IPS-NIHi11 (cell line): ENCODE results near the gene C20orf204.
"Not testable (repeated sequence)": the region's sequence is repeated elsewhere in the genome, so short reads cannot be mapped to it uniquely, and the experiment has no call there.

ENCODE experiments used
- DNase-seq: peaks from one replicate; pipeline ENCODE4 v3.0.0; 2012; ENCODE audit warnings: mixed read lengths, low spot score

C20orf204 gene, protein sequence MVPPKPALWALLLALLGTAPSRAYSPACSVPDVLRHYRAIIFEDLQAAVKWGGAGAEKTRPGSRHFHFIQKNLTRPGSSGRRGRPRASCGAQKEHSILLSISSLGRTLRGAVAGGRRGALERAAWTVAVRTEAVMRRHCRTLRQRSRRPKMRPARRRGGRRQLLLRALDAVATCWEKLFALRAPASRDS

DNA sequence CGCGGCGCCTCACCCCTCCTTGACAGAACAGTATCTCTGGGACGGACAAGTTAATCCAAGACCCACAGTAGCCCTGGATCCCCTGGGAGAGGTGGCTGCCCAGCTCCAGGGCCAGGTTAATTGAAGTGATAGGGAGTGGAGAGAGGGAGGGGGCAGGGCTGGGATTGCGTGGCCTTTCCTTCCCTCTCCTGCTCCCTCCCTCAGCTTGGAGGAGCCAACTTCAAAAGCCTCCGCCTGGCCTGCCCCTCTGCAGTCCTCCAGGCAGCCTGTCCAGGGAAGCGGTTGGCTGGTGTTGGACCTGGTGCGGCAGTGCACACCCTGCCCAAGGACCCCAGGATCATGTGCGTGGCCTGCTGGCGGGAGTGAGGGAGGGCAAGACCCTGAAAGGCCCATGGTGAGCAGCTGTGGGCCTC is at the start of gene C20orf204:
Gene C20orf204 (plus strand): TSS at position 250 of the 413 bp plus-strand sequence. CDS start 142 bp downstream, at position 392.
- DNase-seq, result peak; percentile 52

DNA sequence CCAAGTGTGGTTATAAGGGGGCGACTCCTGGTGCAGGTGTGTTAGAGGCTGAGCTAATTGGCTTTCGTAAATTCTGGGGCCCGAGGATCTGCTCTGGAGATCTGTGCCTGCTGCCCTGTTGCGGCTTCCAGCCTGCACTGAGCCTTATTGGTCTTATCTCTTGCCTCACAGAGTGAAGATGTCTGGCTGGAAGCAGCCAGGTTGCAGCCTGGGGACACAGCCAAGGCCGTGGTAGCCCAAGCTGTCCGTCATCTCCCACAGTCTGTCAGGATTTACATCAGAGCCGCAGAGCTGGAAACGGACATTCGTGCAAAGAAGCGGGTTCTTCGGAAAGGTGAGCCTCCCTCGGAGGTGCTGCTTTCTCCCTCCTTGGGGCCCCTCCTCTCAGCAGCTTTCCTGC is 35.1 kb upstream of the C20orf204 start:
- DNase-seq, result no peak

DNA sequence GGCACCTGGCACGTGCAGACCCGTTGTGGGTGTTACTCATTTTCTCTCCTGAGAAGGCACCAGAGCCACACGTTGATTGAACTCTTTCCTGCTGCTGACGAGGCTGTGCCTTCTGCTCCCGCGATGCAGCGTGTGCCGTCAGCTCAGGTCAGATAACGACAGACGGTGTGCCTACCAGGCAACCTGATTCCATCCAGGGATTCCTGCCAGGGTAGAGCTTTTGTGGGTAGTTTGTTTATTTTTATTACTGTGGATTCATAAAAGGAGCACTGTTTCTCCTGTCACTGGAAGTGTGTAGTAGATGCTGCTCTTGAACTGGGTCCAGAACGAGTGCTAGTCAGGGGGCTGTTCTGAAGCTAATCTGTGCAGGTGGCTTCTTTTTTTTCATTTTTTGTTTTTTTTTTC is 34.4 kb upstream of the C20orf204 start:
- DNase-seq, result no peak

DNA sequence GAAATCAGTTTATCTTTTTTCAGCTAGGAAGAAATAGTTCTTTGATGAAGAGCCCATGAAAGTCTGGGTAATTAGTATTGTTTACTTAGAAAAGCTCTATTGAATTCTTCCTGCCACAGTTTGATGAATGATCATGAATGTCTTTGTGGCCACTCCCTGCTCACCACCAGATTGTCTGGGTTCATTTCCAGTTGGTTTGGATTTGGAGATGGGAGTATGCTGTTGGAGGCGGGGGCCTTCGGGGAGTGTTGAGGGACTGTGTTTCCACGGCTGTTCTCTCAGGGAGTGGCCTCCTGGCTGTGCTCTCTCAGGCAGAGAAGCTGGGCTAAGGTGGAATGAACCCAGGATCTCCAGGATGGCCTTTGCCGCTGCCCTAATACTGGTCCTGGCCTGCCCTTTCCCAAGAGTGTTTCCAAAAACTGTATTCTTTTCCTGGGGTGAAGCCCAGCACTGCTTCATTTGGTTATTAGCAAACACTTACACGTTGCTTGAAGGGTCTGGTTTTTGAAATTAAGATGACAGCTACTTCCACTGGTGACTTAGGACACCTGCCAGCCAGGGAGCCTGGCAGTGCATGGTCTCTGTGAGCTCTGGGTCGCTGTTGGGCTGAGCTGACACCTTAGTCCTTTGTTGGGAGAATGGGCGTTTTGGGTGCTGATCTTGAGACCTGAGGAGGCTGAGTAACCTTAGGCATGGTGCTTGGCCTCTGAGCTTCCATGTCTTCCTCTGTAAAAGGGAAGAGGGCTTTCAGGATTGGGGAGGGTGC is 31.8 kb upstream of the C20orf204 start:
- DNase-seq, result no peak

DNA sequence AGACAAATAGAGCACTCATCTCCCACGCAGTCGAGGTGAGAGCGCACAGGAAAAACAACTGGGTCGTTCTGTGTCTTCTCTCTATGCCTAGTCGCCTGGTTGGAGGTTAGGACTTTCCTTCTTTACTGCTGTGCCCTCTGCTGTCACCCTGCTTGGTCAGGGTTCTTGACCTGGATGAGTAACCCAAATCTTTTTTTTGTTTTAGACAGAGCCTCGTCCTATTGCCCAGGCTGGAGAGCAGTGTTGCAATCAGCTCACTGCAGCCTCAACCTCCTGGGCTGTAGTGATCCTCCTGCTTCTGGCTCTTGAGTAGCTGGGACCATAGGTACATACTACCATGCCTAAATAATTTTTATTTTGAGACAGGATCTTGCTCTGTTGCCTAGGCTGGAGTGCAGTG is 30.6 kb upstream of the C20orf204 start:
- no peak for DNase-seq

DNA sequence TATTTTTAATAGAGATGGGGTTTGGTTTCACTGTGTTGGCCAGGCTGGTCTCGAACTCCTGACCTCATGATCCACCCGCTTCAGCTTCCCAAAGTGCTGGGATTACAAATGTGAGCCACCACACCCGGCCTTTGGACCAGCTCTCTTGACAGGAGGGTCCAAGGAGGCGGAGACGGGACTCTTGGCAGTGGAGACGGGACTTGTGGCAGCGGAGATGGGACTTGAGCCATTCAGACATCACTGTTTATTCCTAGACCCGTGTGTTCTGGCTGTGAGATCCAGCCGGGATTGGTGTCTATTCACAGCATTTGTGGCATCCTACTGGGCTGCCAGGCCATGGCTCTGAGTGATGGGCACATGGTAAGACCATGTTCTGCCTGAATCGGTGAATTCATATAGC is 29.5 kb upstream of the C20orf204 start:
- no peak for DNase-seq

DNA sequence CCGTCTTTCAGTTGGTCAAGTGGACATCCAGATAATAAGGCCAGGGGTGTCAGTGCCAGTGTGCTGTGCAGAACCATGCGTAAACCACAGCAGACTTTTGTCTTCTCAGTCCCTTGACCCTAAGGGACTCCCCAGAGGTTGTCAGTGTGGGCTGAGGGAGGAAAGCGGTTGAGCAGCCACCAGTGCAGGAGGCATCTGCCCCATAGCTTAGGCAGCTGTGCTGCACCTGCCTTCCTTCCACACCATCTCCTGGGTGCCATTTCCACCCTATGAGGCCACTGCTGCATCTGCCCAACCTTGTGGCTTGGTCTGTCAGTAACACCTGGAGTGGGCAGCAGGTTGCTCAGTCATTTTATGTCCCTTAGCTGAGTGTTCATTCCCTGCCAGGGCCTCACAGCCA is 29.1 kb upstream of the C20orf204 start:
- no peak for DNase-seq

DNA sequence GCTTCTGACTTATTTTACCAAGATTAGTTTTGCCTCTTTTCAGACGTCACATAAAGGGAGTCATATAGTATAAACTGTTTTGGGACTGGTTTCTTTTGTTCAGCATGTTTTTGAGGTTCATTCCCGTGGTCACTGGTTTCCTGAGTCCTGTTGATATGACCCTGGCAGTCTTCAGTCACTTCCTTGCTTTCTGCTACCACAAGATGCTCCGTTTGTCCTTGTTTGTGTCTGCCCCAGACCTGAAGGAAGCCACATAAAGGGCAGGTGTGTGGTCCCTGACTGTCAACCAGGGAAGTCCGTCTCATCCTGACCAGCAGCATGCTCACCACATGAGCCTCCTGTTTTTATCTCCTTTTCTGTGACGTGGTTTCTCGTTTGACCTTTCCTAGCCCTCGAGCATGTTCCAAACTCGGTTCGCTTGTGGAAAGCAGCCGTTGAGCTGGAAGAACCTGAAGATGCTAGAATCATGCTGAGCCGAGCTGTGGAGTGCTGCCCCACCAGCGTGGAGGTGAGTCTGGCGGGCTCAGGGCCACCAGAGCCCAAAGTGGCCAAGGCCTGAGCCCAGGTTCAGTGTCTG is 26.1 kb upstream of the C20orf204 start:
- DNase-seq, result no peak

DNA sequence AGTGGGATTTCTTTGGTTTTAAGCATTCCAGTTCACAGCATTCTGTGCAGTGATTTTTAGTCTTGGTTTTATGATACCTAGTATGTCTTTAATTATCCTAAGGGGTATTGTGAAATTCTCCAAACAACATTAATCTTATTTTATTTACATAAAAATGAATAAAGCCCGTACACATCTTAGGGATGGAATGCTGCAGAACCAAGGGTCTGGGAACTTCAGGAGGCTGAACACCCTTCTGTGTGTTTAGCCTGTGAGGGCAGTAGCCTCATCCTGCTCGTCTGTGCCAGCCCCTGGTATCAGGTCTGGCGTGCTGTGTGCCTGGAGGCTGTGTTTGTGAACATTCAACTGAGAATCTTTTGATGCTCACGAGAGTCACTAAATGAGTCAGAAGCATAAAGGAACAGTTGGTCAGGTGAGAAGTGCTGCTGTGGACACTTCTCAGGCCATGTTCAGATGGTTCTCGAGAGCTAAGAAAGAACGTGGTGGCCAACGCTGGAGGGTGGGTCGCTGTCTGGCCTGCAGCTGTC is 25.2 kb upstream of the C20orf204 start:
- no peak for DNase-seq

DNA sequence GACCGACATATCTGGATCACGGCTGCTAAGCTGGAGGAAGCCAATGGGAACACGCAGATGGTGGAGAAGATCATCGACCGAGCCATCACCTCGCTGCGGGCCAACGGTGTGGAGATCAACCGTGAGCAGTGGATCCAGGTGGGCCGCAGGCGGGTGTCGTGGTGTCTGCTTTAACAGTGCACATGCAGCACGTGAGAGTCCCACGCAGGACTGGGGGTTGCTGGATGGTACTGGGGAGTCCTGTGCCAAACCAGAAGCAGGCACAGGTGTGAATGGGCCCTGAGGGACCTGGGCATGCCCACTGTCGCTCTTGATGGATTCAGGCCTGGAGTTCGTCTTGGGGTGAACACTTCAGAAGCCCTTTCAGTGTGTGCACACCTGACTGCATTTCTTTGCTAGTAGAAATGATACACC is 24.6 kb upstream of the C20orf204 start:
- DNase-seq, result no peak

DNA sequence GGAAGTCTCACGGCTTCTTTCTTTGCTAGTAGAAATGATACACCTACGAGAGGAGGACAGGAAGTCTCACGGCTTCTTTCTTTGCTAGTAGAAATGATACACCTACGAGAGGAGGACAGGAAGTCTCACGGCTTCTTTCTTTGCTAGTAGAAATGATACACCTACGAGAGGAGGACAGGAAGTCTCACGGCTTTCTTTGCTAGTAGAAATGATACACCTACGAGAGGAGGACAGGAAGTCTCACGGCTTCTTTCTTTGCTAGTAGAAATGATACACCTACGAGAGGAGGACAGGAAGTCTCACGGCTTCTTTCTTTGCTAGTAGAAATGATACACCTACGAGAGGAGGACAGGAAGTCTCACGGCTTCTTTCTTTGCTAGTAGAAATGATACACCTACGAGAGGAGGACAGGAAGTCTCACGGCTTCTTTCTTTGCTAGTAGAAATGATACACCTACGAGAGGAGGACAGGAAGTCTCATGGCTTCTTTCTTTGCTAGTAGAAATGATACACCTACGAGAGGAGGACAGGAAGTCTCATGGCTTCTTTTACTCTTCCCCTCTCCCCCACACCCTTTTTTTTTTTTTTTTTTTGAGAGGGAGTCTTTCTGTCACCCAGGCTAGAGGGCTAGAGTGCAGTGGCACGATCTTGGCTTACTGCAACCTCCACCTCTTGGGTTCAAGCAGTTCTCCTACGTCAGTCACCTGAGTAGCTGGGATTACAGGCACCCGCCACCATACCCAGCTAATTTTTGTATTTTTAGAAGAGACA is 23.4 kb upstream of the C20orf204 start:
- DNase-seq, result not testable (repeated sequence)

DNA sequence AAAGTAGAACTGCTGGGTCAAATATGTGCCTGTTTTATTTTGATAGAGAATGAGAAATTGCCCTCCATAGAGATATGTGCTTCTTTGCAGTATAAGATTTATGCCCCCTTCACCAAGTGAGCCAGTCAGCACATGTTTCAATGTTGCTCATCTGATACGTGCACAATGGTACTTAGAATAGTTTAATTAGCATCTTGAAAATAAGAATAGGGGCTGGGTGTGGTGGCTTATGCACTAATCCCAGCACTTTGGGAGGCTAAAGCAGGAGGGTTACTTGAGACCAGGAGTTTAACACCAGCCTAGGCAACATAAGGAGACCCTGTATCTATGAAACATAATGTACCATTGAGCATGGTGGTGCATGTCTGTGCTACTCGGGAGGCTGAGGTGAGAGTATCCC is 20.3 kb upstream of the C20orf204 start:
- no peak for DNase-seq

DNA sequence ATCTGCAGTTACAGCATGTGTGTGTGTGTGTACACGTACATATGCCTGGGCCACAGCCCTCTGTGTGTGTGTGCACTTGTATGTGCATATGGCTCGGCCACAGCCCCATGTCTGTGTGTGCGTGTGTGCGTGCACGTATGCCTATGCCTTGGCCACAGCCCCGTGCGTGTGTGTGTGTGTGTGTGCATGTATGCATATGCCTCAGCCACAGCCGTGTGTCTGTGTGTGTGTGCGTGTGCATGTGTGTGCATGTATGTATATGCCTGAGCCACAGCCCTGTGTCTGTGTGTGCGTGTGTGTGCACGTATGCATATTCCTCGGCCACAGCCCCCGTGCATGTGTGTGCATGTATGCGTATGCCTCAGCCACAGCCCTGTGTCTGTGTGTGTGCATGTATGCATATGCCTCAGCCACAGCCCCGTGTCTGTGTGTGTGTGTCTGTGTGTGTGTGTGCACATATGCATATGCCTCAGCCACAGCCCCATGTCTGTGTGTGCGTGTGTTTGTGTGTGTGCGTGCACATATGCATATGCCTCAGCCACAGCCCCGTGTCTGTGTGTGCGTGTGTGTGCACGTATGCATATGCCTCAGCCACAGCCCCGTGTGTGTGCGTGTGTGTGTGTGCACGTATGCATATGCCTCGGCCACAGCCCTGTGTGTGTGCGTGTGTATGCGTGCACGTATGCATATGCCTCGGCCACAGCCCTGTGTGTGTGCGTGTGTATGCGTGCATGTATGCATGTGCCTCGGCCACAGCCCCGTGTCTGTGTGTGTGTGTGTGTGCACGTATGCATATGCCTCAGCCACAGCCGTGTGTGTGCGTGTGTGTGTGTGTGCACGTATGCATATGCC is 14.6 kb upstream of the C20orf204 start:
- DNase-seq, result no peak

DNA sequence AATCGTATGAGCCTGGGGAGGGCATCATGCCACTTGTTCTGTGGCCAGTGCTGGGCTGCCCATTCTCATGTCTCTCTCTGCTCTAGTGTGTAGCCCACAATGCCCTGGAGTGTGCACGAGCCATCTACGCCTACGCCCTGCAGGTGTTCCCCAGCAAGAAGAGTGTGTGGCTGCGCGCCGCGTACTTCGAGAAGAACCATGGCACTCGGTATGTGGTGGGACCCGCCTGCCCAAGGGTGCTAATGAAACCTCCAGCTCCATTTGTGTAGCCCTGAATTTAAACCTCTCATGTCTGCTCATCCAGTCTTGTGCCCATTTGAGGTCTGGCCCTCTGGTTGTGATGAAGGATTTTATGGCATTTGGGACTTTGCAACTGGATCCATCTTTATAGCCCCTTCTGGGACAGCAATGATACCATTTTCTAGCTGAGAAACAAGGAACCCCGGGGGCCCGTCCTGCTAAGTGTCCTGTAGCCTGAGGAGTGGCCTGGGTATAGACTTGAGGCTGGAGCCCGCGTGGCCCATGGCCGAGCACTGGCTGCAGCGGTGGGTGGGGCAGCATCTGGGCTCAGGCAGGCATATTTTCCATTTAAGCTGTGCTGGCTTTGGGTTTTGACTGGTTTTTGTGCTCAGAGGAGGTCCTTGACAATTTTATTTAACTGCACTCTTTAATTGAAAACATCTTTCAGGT is 13.2 kb upstream of the C20orf204 start:
- DNase-seq, result no peak

DNA sequence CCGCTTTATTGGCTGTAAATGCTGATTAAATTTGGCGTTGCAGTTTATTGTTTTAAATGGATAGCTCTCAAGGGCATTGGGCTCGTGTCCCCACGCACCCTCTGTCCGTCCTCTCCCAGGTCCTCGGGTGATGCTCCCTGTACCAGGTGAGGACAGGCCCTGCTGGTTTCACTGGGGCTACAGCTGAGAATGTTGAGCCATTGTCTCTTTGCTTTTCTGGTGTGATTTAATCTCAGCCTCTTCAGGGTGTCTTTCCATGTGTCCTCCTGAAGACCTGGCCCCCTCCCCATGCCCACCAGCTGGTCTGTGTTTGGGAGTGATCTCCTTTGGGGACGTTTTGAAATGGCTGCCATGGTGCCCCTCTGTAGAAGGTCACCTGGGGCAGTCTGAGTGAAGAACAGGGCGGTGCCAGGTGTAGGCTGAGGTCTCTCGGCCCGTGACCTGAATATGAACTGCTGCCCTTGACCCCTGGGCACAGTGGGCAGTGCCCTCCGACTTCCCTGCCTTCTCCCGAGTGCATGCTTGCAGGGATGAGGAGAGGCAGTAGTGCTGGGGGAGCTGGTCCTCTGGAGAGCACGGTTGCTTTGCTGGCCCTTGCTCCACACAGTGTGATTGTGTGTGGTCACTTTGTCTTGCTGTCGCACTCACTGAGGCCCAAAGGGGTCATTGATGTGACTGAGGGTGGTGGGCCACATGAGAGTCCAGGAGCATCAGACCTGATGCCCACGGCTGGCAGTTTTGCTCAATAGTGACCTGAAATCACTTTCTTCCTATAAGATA is 12.4 kb upstream of the C20orf204 start:
- DNase-seq, result no peak

DNA sequence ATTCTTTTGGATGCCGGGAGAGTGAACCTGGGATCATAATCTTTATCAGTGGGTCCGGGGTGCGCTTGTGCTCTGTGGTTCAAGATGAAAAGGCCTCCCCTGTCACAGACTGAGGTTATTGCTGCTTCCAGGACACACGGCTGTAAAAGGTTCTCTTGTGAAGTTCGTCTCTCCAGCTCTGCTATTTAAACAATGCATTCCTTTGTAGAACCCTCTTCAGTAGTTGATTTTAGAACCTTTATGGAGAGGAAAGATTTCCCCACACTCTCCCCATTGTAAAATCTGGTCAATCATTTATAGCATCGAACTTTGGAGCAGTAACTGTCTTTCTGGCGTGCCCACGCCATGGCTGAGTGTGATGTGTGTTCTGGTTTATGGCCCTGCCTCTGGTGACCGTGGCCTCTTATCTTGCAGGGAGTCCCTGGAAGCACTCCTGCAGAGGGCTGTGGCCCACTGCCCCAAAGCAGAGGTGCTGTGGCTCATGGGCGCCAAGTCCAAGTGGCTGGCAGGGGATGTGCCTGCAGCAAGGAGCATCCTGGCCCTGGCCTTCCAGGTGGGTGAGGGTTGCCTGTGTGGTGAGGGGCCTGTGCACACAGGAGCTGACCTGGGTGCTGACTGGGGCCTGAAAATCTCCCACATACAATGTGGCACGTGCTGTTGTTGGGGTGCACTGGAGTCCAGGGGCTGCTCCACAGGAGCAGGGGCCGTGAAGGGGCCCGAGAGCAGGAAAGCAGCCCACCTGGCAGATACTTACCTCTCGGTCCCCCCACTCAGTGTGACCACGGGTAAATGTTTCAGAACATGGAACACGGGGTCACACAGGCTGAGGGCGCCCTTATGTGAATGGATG is 11.6 kb upstream of the C20orf204 start:
- no peak for DNase-seq

DNA sequence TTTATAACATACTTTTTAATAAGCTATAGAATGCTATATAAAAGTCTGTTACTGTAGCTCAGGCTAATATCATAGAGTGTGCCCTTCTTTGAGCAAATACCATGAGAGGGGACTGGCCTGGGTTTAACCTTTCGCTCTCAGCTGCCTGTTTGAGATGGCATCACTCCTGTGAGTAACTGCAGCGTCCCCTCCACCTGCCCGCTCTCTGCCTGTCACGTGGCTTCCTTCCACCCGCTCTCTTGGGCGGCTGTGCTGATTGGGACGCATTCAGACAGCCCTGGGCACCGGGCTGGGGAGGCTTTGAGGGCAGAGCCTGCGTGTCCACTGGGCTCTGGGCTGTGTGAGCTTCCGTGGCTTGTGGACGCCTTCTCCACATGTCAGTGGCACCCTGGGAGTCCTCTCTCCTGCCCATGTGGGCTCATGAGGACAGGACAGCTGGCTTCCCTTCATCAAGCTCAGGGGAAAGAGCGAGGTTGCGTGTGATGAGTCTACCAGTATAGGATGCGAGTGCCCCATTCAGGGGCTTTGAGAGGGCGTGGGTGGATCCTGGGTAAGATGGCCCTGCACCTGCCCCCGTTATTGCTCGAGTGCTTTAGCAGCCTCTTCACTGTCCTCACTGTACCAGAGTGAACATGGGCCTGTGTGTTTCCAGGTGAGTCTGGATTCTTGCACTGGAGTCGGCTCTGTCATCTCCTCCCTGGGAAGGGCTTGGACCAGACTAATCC is 10.7 kb upstream of the C20orf204 start:
- DNase-seq, result no peak

DNA sequence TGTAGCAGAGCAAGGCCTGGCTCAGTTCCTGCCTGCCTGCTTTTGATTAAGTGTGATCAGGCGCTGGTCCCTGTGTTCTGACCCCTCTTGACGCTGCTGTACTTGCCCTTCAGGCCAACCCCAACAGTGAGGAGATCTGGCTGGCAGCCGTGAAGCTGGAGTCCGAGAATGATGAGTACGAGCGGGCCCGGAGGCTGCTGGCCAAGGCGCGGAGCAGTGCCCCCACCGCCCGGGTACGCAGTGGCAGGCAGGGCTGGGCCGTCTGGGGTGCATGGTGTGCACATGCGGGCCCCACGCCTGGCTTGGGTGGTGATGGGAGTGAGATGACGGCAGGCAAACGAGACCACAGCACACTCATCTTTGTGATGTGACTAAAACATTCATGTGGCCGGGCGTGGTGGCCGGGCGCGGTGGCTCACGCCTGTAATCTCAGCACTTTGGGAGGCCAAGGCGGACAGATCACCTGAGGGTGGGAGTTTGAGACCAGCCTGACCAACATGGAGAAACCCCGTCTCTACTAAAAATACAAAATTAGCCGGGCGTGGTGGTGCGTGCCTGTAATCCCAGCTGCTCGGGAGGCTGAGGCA is 10.1 kb upstream of the C20orf204 start:
- no peak for DNase-seq
